ENCODE results near the gene POMT2.

DNA sequence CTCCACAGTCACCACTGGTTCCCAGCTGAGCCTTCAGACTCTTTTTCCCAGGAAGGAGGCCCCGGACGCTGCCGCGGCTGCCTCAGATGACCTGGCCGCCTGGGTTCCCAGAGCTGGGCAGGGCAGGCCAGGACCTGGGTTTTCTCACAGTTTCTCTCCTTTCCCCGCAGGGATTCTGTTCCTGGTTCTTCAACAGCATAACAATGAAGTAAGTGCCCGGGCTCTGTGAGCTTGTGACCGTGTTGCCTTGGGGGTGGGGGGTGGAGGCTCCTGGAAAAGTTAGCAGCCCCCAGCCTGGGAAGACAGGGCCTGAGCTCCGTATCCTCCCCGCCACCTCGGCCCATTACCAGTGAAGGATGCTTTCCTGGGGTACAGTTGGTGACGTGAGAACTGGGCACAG lies 95.4 kb downstream of the POMT2 start:
- TF ChIP-seq POLR2A (IDR thresholded peaks at IDR 0.05; ENCODE audit: low read depth, low read length) (no peak), POU2F2 (IDR thresholded peaks at IDR 0.05; ENCODE audit: low read depth, low read length) (no peak), PAX5 (IDR thresholded peaks at IDR 0.05; ENCODE audit: insufficient read depth, low read length, severe bottlenecking) (no peak)

All from GM12891 (cell line).